Neural progenitor cell (in vitro differentiated cells): Measurements from ENCODE around the gene DNAI7. TPM values are rescaled to one million over a fixed set of nuclear protein-coding genes. Genes with fewer than 3 reads are reported as not detected.

Experiments
- DNase-seq: peaks from one replicate; pipeline ENCODE4 v3.0.0-alpha.2; 2016; ENCODE audit warnings: low spot score
- H2AFZ ChIP-seq: fragments of 200-600 bp; sonication (generic); replicated peaks from 2 replicates; pipeline ENCODE4 v1.6.1; 2016; ENCODE audit warnings: antibody characterized with exemption
- H3F3A ChIP-seq: fragments of 200-600 bp; sonication (generic); 2 replicates; pipeline ENCODE4 v1.6.1; 2016; ENCODE audit warnings: antibody characterized with exemption, low read depth
- H3K27ac ChIP-seq: fragments of 200-600 bp; sonication (generic); 2 replicates; pipeline ENCODE4 v1.5.1; 2016; ENCODE audit warnings: mild to moderate bottlenecking
- H3K27me3 ChIP-seq: fragments of 200-600 bp; sonication (generic); 2 replicates; pipeline ENCODE4 v1.6.1; 2016; ENCODE audit warnings: mild to moderate bottlenecking, moderate library complexity
- H3K36me3 ChIP-seq: fragments of 200-600 bp; sonication (generic); 2 replicates; pipeline ENCODE4 v1.5.1; 2016
- H3K4me1 ChIP-seq: fragments of 200-600 bp; sonication (generic); 2 replicates; pipeline ENCODE4 v1.6.1; 2016; ENCODE audit warnings: mixed run types
- H3K4me2 ChIP-seq: fragments of 200-600 bp; sonication (generic); 2 replicates; pipeline ENCODE4 v1.6.1; 2016
- H3K4me3 ChIP-seq: fragments of 200-600 bp; sonication (generic); 2 replicates; pipeline ENCODE4 v1.5.1; 2016
- H3K79me2 ChIP-seq: fragments of 200-600 bp; sonication (generic); 2 replicates; pipeline ENCODE4 v1.6.1; 2016; ENCODE audit warnings: low read depth
- H3K9ac ChIP-seq: fragments of 200-600 bp; sonication (generic); 2 replicates; pipeline ENCODE4 v1.6.1; 2016
- H3K9me3 ChIP-seq: fragments of 200-600 bp; sonication (generic); 2 replicates; pipeline ENCODE4 v1.5.1; 2016; ENCODE audit warnings: low read depth
- H4K20me1 ChIP-seq: fragments of 200-600 bp; sonication (generic); 2 replicates; pipeline ENCODE4 v1.6.1; 2016; ENCODE audit warnings: low read depth
- H3K27ac Mint-ChIP-seq: 3 replicates; pipeline ENCODE4 v1.8.0; 2021; ENCODE audit warnings: mixed read lengths
- H3K27me3 Mint-ChIP-seq: 2 replicates; pipeline ENCODE4 v1.8.0; 2022; ENCODE audit warnings: low read depth, mild to moderate bottlenecking, inconsistent platforms, moderate library complexity, mixed read lengths; ENCODE audit not compliant: insufficient read depth
- H3K36me3 Mint-ChIP-seq: 3 replicates; pipeline ENCODE4 v1.8.0; 2021; ENCODE audit warnings: mixed read lengths
- H3K4me1 Mint-ChIP-seq: 3 replicates; pipeline ENCODE4 v1.8.0; 2021; ENCODE audit warnings: mixed read lengths
- H3K4me3 Mint-ChIP-seq: 3 replicates; pipeline ENCODE4 v1.8.0; 2021; ENCODE audit warnings: mild to moderate bottlenecking, moderate library complexity, mixed read lengths
- H3K9me3 Mint-ChIP-seq: 3 replicates; pipeline ENCODE4 v1.8.0; 2020; ENCODE audit warnings: mixed read lengths
- CTCF ChIP-seq: fragments of 200-600 bp; sonication (generic); IDR thresholded peaks from 2 replicates; pipeline ENCODE4 v1.5.1; 2017; ENCODE audit warnings: antibody characterized with exemption, mild to moderate bottlenecking
- EZH2 ChIP-seq: fragments of 200-600 bp; sonication (generic); IDR thresholded peaks from 2 replicates; pipeline ENCODE4 v1.6.1; 2017; ENCODE audit warnings: antibody characterized with exemption, mild to moderate bottlenecking, moderate library complexity
- EZH2phosphoT487 ChIP-seq: fragments of 200-600 bp; sonication (generic); IDR thresholded peaks from 2 replicates; pipeline ENCODE4 v1.6.1; 2017; ENCODE audit warnings: antibody characterized with exemption
- total RNA-seq: library from RNA; depleted of rRNA; stranded (reverse); fragments of >200 nt; gene quantifications from 2 replicates; pipeline ENCODE4 v1.2.3, GENCODE V29; 2015; ENCODE audit warnings: low replicate concordance

DNAI7 gene
- total RNA-seq, 1 donor from 2014 or later, result 1.1 TPM

- H3K36me3 Mint-ChIP-seq, result no peaks in the 10 kb centered on the region
- Histone ChIP-seq H3K27ac (no peak overlapping the region), H3K36me3 (no peaks in the 10 kb centered on the region), H4K20me1 (no peaks in the 10 kb centered on the region), H3K9ac (no peak overlapping the region), H2AFZ (no peak overlapping the region), H3K4me3 (no peak overlapping the region), H3K4me1 (no peaks in the 10 kb centered on the region), H3F3A (peaks cover 4% of the 10 kb centered on the region), H3K4me2 (no peak overlapping the region), H3K27me3 (no peaks in the 10 kb centered on the region), H3K79me2 (no peaks in the 10 kb centered on the region), H3K9me3 (no peaks in the 10 kb centered on the region)
- H3K9me3 Mint-ChIP-seq, result no peaks in the 10 kb centered on the region
- H3K4me1 Mint-ChIP-seq, result no peaks in the 10 kb centered on the region
- no peak for DNase-seq
- no peaks in the 10 kb centered on the region for H3K27me3 Mint-ChIP-seq
- no peak for TF ChIP-seq CTCF
- no peak for TF ChIP-seq EZH2phosphoT487
- TF ChIP-seq EZH2, result no peak
- H3K27ac Mint-ChIP-seq, result no peak overlapping the region
- H3K4me3 Mint-ChIP-seq, result no peak overlapping the region
Observed at GRCh38 chr12:25072906-25073650, 121.9 kb downstream of the DNAI7 start.

GRCh38 chr12:25071366-25071765 is 123.6 kb downstream of the DNAI7 start:
- no peak overlapping the region for H3K9ac ChIP-seq
- no peaks in the 10 kb centered on the region for H3K4me1 Mint-ChIP-seq
- no peak overlapping the region for H3K4me3 Mint-ChIP-seq

GRCh38 chr12:25069224-25069623 is 125.7 kb downstream of the DNAI7 start:
- Mint-ChIP-seq H3K4me3 (no peak overlapping the region), H3K36me3 (no peaks in the 10 kb centered on the region), H3K4me1 (no peaks in the 10 kb centered on the region), H3K9me3 (no peaks in the 10 kb centered on the region), H3K27ac (no peak overlapping the region), H3K27me3 (peaks cover 2% of the 10 kb centered on the region)
- Histone ChIP-seq H3K36me3 (no peaks in the 10 kb centered on the region), H3K9ac (no peak overlapping the region), H3K9me3 (no peaks in the 10 kb centered on the region), H3F3A (no peaks in the 10 kb centered on the region), H3K79me2 (no peaks in the 10 kb centered on the region), H3K4me1 (peaks cover 1% of the 10 kb centered on the region), H4K20me1 (no peaks in the 10 kb centered on the region), H3K4me3 (no peak overlapping the region), H3K4me2 (no peak overlapping the region), H3K27me3 (no peaks in the 10 kb centered on the region), H3K27ac (no peak overlapping the region), H2AFZ (no peak overlapping the region)
- no peak for DNase-seq
- TF ChIP-seq CTCF (no peak), EZH2phosphoT487 (no peak), EZH2 (no peak)

More at GRCh38 chr12:25071366-25071765, 123.6 kb downstream of the DNAI7 start:
- H3K27me3 ChIP-seq, result no peaks in the 10 kb centered on the region
- no peaks in the 10 kb centered on the region for H3F3A ChIP-seq
- Mint-ChIP-seq H3K9me3 (no peaks in the 10 kb centered on the region), H3K27me3 (peaks cover 2% of the 10 kb centered on the region), H3K36me3 (no peaks in the 10 kb centered on the region), H3K27ac (no peak overlapping the region)
- DNase-seq, result no peak
- H3K79me2 ChIP-seq, result no peaks in the 10 kb centered on the region
- no peak for TF ChIP-seq EZH2
- no peak for TF ChIP-seq CTCF
- TF ChIP-seq EZH2phosphoT487, result no peak
- H3K27ac ChIP-seq, result no peak overlapping the region
- no peak overlapping the region for H2AFZ ChIP-seq
- H3K36me3 ChIP-seq, result no peaks in the 10 kb centered on the region
- no peak overlapping the region for H3K4me2 ChIP-seq
- H3K9me3 ChIP-seq, result no peaks in the 10 kb centered on the region
- no peak overlapping the region for H3K4me3 ChIP-seq
- no peaks in the 10 kb centered on the region for H3K4me1 ChIP-seq
- H4K20me1 ChIP-seq, result no peaks in the 10 kb centered on the region
